HG03442 (cell line): ENCODE data around the gene SLC6A16.

Experiments used
- ATAC-seq: cut with Tn5 transposase; IDR thresholded peaks from one replicate; pipeline ENCODE4 v1.9.1; 2021; ENCODE audit warnings: mild to moderate bottlenecking, moderate library complexity; ENCODE audit not compliant: unreplicated experiment

Gene SLC6A16

GRCh38 chr19:49347191-49347590, 22.2 kb upstream of the SLC6A16 start:
- ATAC-seq: no peak

- no peak for ATAC-seq
These were observed 19.8 kb upstream of the SLC6A16 start for GRCh38 chr19:49344505-49345423.

GRCh38 chr19:49343123-49343522, 18.1 kb upstream of the SLC6A16 start:
- no peak for ATAC-seq

- ATAC-seq: no peak
These were observed 17.3 kb upstream of the SLC6A16 start for GRCh38 chr19:49342291-49342721.

GRCh38 chr19:49340865-49341718, 16.1 kb upstream of the SLC6A16 start:
- ATAC-seq: no peak

GRCh38 chr19:49340069-49340864, 15.3 kb upstream of the SLC6A16 start:
- peak; percentile 66 for ATAC-seq

GRCh38 chr19:49339301-49340068, 14.5 kb upstream of the SLC6A16 start:
- no peak for ATAC-seq

GRCh38 chr19:49338691-49339300, 13.8 kb upstream of the SLC6A16 start:
- no peak for ATAC-seq

GRCh38 chr19:49338023-49338677, 13.2 kb upstream of the SLC6A16 start:
- no peak for ATAC-seq

GRCh38 chr19:49337267-49338022, 12.5 kb upstream of the SLC6A16 start:
- ATAC-seq: no peak

- no peak for ATAC-seq
These were observed 11.7 kb upstream of the SLC6A16 start for GRCh38 chr19:49336482-49337266.

- no peak for ATAC-seq
These were observed 10.9 kb upstream of the SLC6A16 start for GRCh38 chr19:49335784-49336481.

GRCh38 chr19:49335071-49335783, 10.2 kb upstream of the SLC6A16 start, which contains the start of gene CD37:
CD37 (plus strand) TSS chr19:49335406; CDS start chr19:49335541, 135 bp downstream.
- ATAC-seq: no peak

- ATAC-seq: peak; percentile 48
These were observed 8.9 kb upstream of the SLC6A16 start for GRCh38 chr19:49333811-49334288.

GRCh38 chr19:49333418-49333805, 8.4 kb upstream of the SLC6A16 start:
- ATAC-seq: no peak
